Natural killer cell (primary cell): ENCODE data around the gene IGF1R. TPM values are rescaled to one million over a fixed set of nuclear protein-coding genes. Genes with fewer than 3 reads are reported as not detected.

Experiments
- ATAC-seq, 3 donors: fragments of 150-1000 bp in 2 of 3; fragments of 200-7000 bp in 1 of 3; cut with Tn5 transposase; 1 replicate in 1 of 3; 2 replicates in 2 of 3; pipeline ENCODE4 v1.10.0; 2021; ENCODE audit warnings: mild to moderate bottlenecking in 2 of 3, moderate library complexity in 2 of 3
- DNase-seq, 2 donors: peaks; one replicate each; pipeline versions ENCODE4 v3.0.0 to v3.0.0-alpha.2; 2013 to 2021; ENCODE audit warnings: mixed read lengths in 1 of 2
- H3K27ac ChIP-seq: one replicate; pipeline ENCODE4 v1.5.1; 2013; ENCODE audit warnings: mild to moderate bottlenecking, low read length
- H3K27me3 ChIP-seq: one replicate; pipeline ENCODE4 v1.6.1; 2013; ENCODE audit warnings: low read length; ENCODE audit not compliant: control insufficient read depth, insufficient read depth
- H3K36me3 ChIP-seq: one replicate; pipeline ENCODE4 v1.6.1; 2013; ENCODE audit warnings: low read length; ENCODE audit not compliant: control insufficient read depth, insufficient read depth
- H3K4me1 ChIP-seq: one replicate; pipeline ENCODE4 v1.6.1; 2013; ENCODE audit warnings: low read length; ENCODE audit not compliant: control insufficient read depth, insufficient read depth
- H3K4me3 ChIP-seq: one replicate; pipeline ENCODE4 v1.5.1; 2013; ENCODE audit warnings: low read length
- H3K9me3 ChIP-seq: one replicate; pipeline ENCODE4 v1.6.1; 2013; ENCODE audit warnings: low read length; ENCODE audit not compliant: control insufficient read depth, insufficient read depth
- H3K27ac Mint-ChIP-seq, 2 donors: one replicate each; pipeline ENCODE4 v1.8.0; 2022; ENCODE audit warnings: mild to moderate bottlenecking in 2 of 2, mixed read lengths in 2 of 2, moderate library complexity in 1 of 2
- H3K27me3 Mint-ChIP-seq, 2 donors: one replicate each; pipeline ENCODE4 v1.8.0; 2022; ENCODE audit warnings: low read depth in 2 of 2, mixed read lengths in 2 of 2
- H3K36me3 Mint-ChIP-seq: one replicate; pipeline ENCODE4 v1.8.0; 2022; ENCODE audit warnings: mixed read lengths
- H3K4me1 Mint-ChIP-seq, 2 donors: one replicate each; pipeline ENCODE4 v1.8.0; 2022; ENCODE audit warnings: mixed read lengths in 2 of 2
- H3K4me3 Mint-ChIP-seq: one replicate; pipeline ENCODE4 v1.8.0; 2022; ENCODE audit warnings: mild to moderate bottlenecking, moderate library complexity, mixed read lengths
- H3K9me3 Mint-ChIP-seq, 2 donors: one replicate each; pipeline ENCODE4 v1.8.0; 2022; ENCODE audit warnings: mixed read lengths in 2 of 2
- CTCF ChIP-seq: fragments of 200-600 bp; IDR thresholded peaks from one replicate; pipeline ENCODE4 v1.8.0; 2022; ENCODE audit warnings: antibody characterized with exemption
- WGBS: methylation state at CpG from one replicate; pipeline ENCODE4 v1.1.7; 2013; ENCODE audit warnings: missing lambda C conversion rate; ENCODE audit not compliant: insufficient coverage; 5-methylcytosine and 5-hydroxymethylcytosine counted together
- intact Hi-C: fragments of 100-400 bp; cut with micrococcal nuclease; formaldehyde crosslinking; loops from one replicate; pipeline ENCODE4 v1.14.2; 2022
- total RNA-seq, 4 donors: library from RNA; stranded (reverse); fragments of 120-200 nt in 1 of 4; gene quantifications; one replicate each; pipeline versions ENCODE4 v1.2.3 to v1.2.4, GENCODE V29; 2013 to 2022

The IGF1R gene
- total RNA-seq, 3 donors from 2014 or later (not counting 1 experiment from before 2014, with no cell fraction given), result 47.3 to 50.7 (median 49.0) TPM

GRCh38 chr15:98770984-98771383 is 122.6 kb downstream of the IGF1R start:
- H3K4me1 Mint-ChIP-seq, result peaks cover 28 to 30% of the 10 kb centered on the region in 2 donors
- intact Hi-C loops, result no loop called here
- Histone ChIP-seq H3K9me3 (no peaks in the 10 kb centered on the region), H3K27me3 (no peaks in the 10 kb centered on the region), H3K36me3 (no peaks in the 10 kb centered on the region), H3K4me3 (no peak overlapping the region), H3K27ac (no peak overlapping the region), H3K4me1 (no peaks in the 10 kb centered on the region)
- TF ChIP-seq CTCF, result no peak
- no peak for DNase-seq
- H3K27ac Mint-ChIP-seq, result no peak overlapping the region
- H3K36me3 Mint-ChIP-seq, result no peaks in the 10 kb centered on the region
- 85% methylated on average over 2 of the region's 3 CpGs for WGBS
- H3K9me3 Mint-ChIP-seq, result no peaks in the 10 kb centered on the region
- ATAC-seq, result no peak
- H3K4me3 Mint-ChIP-seq, result no peak overlapping the region
- H3K27me3 Mint-ChIP-seq, result no peaks in the 10 kb centered on the region

DNA sequence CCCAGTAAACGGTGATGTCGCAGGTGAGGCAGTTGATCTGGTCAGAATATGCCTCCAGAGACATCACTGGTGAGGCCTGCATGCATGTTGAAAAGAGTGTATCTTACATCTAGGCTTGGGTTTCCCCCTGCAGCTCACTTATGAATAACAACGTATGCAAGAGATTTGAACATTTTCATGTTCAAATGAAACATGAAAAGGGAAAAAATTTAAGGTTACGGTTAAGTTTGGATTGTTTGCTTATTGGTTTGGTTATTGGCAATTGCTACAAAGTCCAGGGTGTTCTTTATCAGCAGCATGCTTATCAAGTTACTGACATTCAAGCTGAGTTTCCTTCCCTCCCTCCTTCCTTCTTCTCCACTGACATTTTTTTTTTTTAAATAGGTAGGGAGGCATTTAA is 123.2 kb downstream of the IGF1R start:
- Histone ChIP-seq H3K36me3 (no peaks in the 10 kb centered on the region), H3K4me3 (no peak overlapping the region), H3K9me3 (no peaks in the 10 kb centered on the region), H3K4me1 (peaks cover 4% of the 10 kb centered on the region), H3K27ac (no peak overlapping the region), H3K27me3 (no peaks in the 10 kb centered on the region)
- DNase-seq, result no peak
- intact Hi-C loops, result no loop called here
- Mint-ChIP-seq H3K4me1 (peaks cover 31% of the 10 kb centered on the region in 2 donors), H3K4me3 (no peak overlapping the region), H3K9me3 (no peaks in the 10 kb centered on the region), H3K27ac (no peak overlapping the region), H3K36me3 (no peaks in the 10 kb centered on the region), H3K27me3 (no peaks in the 10 kb centered on the region)
- TF ChIP-seq CTCF, result no peak
- WGBS, result 62% methylated on average over 4 of the region's 4 CpGs
- no peak for ATAC-seq

GRCh38 chr15:98772895-98773294 is 124.6 kb downstream of the IGF1R start:
- 76% methylated on average over 3 of the region's 3 CpGs for WGBS
- intact Hi-C loops, result no loop called here
- DNase-seq (no peak), ATAC-seq (no peak)
- Histone ChIP-seq H3K27ac (no peak overlapping the region), H3K4me1 (peaks cover 17% of the 10 kb centered on the region), H3K27me3 (no peaks in the 10 kb centered on the region), H3K9me3 (no peaks in the 10 kb centered on the region), H3K36me3 (no peaks in the 10 kb centered on the region), H3K4me3 (no peak overlapping the region)
- peaks cover 44 to 45% of the 10 kb centered on the region in 2 donors for H3K4me1 Mint-ChIP-seq
- H3K27ac Mint-ChIP-seq, result no peak overlapping the region
- no peaks in the 10 kb centered on the region for H3K36me3 Mint-ChIP-seq
- H3K4me3 Mint-ChIP-seq, result no peak overlapping the region
- H3K27me3 Mint-ChIP-seq, result no peaks in the 10 kb centered on the region
- H3K9me3 Mint-ChIP-seq, result no peaks in the 10 kb centered on the region
- no peak for TF ChIP-seq CTCF

GRCh38 chr15:98773616-98774015 is 125.3 kb downstream of the IGF1R start:
- Histone ChIP-seq H3K9me3 (no peaks in the 10 kb centered on the region), H3K27me3 (no peaks in the 10 kb centered on the region), H3K36me3 (no peaks in the 10 kb centered on the region), H3K4me1 (peaks cover 24% of the 10 kb centered on the region), H3K27ac (no peak overlapping the region), H3K4me3 (no peak overlapping the region)
- Mint-ChIP-seq H3K4me3 (no peak overlapping the region), H3K9me3 (no peaks in the 10 kb centered on the region), H3K27ac (no peak overlapping the region), H3K27me3 (no peaks in the 10 kb centered on the region), H3K4me1 (peaks cover 46 to 50% of the 10 kb centered on the region in 2 donors), H3K36me3 (no peaks in the 10 kb centered on the region)
- WGBS, result 87% methylated on average over 5 of the region's 6 CpGs
- ATAC-seq (no peak), DNase-seq (no peak)
- TF ChIP-seq CTCF, result no peak
- intact Hi-C loops, result no loop called here
